ENCODE data around the gene ITGBL1.

- TF ChIP-seq CTCF (IDR thresholded peaks at IDR 0.05) = no peak
- TF ChIP-seq TEAD4 (CRISPR knock-in tag; IDR thresholded peaks at IDR 0.05) = no peak
- TF ChIP-seq USF2 (CRISPR knock-in tag; IDR thresholded peaks at IDR 0.05) = no peak
- TF ChIP-seq TCF7 (CRISPR knock-in tag; IDR thresholded peaks at IDR 0.05; ENCODE audit: low read depth) = no peak
- TF ChIP-seq NFYB (CRISPR knock-in tag; conservative IDR thresholded peaks at IDR 0.05; ENCODE audit: low read depth) = no peak
- no peak for TF ChIP-seq SP1 (CRISPR knock-in tag; conservative IDR thresholded peaks at IDR 0.05)
- TF ChIP-seq PRRX2 (CRISPR knock-in tag; IDR thresholded peaks at IDR 0.05) = no peak
These were observed 302.9 kb downstream of the ITGBL1 start for GRCh38 chr13:101755228-101755887.
